HFF-Myc (cell line): ENCODE measurements around the gene APBA2.
A peak's percentile ranks its signal among the peaks of the same experiment; 100 is the strongest.

Experiments used
- DNase-seq: peaks from one replicate; pipeline ENCODE4 v3.0.0-alpha.2; 2011; ENCODE audit warnings: low read depth; ENCODE audit errors: extremely low read depth
- H3K4me3 ChIP-seq: replicated peaks from 2 replicates; pipeline ENCODE4 v1.5.1; 2011; ENCODE audit warnings: low read depth, mild to moderate bottlenecking, control low read depth, low read length
- TF ChIP-seq, protein P1 (sequence below): IDR thresholded peaks from 2 replicates; pipeline ENCODE4 v1.5.1; 2012; ENCODE audit warnings: mild to moderate bottlenecking, low read depth, low read length, control low read depth; ENCODE audit errors: missing control alignments

The APBA2 gene

DNA sequence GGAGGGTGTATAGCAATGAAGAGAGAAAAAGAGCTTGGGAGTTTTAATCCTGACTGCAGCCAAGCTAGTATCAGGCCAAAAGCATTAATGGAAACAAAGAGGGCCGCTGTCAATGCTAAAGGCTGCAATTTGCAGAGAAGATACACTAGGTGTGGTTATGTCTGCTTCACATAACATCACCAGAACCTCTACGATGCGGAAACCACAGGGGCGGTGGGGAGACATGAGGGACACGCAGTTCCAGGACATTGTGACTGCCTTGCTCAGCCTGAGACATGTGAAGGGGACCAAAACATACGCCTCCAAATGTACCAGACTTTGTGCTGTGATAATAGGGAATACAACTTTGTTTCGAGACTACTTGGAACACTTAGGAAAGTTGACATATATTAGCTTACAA, 88.4 kb downstream of the APBA2 start:
- no peak overlapping the region for H3K4me3 ChIP-seq
- TF ChIP-seq, protein P1, sequence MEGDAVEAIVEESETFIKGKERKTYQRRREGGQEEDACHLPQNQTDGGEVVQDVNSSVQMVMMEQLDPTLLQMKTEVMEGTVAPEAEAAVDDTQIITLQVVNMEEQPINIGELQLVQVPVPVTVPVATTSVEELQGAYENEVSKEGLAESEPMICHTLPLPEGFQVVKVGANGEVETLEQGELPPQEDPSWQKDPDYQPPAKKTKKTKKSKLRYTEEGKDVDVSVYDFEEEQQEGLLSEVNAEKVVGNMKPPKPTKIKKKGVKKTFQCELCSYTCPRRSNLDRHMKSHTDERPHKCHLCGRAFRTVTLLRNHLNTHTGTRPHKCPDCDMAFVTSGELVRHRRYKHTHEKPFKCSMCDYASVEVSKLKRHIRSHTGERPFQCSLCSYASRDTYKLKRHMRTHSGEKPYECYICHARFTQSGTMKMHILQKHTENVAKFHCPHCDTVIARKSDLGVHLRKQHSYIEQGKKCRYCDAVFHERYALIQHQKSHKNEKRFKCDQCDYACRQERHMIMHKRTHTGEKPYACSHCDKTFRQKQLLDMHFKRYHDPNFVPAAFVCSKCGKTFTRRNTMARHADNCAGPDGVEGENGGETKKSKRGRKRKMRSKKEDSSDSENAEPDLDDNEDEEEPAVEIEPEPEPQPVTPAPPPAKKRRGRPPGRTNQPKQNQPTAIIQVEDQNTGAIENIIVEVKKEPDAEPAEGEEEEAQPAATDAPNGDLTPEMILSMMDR = no peak
- no peak for DNase-seq

DNA sequence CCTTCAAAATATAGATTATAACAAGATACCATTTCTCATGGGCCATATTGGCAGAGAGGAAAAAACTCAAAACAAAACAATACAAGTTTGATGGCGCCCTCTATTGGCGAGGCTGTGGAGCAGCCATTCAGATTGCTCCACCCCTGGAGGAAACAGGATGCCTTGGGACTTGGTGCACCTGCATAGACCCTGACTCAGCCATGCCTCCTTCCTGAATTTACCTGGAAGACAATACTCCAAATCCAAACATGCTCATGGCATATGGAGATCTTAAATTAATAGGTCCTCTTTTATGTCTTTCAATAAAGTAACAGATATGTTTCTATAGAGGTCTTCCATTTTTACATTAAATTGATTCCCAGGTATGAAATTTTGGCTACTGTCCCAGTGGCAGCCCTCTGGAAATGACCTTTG, 90.0 kb downstream of the APBA2 start:
- DNase-seq = no peak
- H3K4me3 ChIP-seq = no peak overlapping the region
- TF ChIP-seq, protein P1 = peak; percentile 91

DNA sequence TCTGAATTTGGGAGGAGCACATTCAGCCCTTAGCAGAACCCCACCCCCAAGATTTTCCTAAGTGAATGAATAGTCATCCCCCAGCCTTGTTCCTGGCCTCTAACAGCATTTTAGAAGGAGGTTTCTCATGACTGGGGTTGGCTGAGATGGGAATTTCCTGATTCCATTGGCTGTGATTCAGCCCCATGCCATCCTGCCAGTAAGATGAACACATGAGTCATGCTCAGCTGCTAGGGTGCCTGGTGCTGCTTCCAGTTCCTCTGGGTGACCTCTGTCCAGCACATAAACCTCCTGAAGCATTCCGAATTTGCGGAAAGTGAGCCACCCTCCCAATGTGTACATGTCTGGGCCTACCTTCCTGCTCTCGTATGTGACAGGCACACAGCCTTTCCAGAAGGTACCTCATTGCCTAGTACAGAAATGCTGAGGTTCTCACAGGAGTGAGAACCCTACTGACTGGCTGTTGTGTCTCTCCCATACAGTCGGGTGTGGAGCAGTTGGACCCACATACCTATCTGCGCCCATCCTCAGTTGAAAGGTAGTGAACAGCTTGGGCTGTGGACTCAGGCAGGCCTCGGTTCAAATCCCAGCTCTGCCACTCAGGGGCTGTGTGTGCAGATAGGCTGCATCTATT, 91.7 kb downstream of the APBA2 start:
- H3K4me3 ChIP-seq = no peak overlapping the region
- DNase-seq = peak; percentile 83
- TF ChIP-seq, protein P1 = no peak

DNA sequence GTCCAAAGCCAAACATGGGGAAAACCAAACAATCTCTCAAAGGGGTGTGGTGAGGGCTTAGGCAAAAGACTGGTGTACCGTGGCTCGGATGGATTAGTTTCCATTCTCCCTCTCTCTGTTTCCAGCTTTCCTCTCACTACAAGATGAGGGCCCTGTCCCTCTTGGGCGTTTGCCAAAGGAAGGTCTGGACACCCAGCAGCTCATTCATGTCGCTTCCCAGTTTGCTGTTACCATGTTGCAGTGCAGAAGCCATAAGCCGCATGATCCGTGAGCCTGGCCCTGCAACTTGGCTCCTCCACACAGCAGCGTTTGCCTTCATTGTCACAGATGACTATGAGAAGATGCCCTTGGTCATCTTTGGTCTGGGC, 92.2 kb downstream of the APBA2 start:
- TF ChIP-seq, protein P1 = no peak
- no peak overlapping the region for H3K4me3 ChIP-seq
- DNase-seq = no peak

DNA sequence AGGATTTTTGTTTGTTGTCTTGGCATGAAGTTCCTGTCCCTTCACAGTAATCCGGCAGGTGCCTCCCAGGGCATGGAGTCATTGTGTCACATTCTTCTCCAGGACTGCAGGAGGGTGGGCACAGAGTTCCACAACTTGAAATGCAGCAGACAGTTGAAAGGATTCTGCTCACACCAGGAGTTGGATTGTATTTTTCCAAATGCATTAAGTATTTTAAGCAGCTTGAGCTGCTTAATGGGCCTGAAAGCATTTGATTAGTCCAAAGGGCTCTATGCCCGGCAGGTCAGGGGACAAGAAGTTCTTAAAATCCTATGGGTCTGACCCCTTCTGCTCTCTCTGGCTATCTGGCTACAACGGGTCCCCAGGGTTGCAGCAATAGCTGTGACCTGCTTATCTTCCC, 92.9 kb downstream of the APBA2 start:
- no peak overlapping the region for H3K4me3 ChIP-seq
- TF ChIP-seq, protein P1 = no peak
- DNase-seq = no peak

DNA sequence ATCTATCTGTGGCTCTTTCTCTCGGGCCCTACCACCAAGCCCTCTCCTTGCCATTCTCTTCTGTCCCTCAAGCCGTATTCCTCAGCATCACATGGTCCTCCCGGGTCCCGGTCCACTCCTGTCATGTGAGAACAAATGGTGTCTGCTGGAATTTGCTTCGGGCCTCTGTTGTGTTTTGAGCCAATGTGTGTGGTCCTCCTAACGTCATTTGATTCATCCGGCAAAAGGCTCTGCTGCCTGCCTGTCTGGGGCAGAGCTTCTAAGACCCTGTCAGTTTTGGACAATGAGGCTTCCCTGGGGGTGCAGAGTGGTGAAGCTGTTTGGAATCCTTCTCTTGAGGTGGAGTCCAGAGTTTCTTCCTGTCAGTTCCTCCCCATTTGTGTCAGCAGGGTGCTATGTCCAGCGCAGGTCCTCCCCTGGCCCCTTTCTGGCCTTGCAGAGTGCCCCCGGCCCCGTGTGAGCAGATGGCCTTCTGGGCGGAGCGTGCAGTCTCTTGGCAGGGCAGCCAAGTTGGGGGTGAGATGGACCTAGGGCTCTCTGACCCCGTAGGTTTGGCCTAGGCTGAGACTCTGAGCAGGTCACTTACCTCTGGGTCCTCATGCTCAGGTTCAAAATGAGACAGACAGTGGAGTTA, 93.6 kb downstream of the APBA2 start:
- DNase-seq = no peak
- H3K4me3 ChIP-seq = no peak overlapping the region
- TF ChIP-seq, protein P1 = no peak
